22Rv1 (cell line): ENCODE results near the gene SYT9.

Experiments used
- H3K27ac ChIP-seq: fragments of 450-650 bp; 2 replicates; pipeline ENCODE4 v1.5.1; 2017
- ZFX ChIP-seq: fragments of 450-650 bp; IDR thresholded peaks from 2 replicates; pipeline ENCODE4 v1.6.1; 2017; ENCODE audit warnings: antibody characterized with exemption, borderline replicate concordance
- TF ChIP-seq, protein P1 (sequence below): fragments of 450-650 bp; IDR thresholded peaks from 2 replicates; pipeline ENCODE4 v1.5.1; 2017; ENCODE audit warnings: mild to moderate bottlenecking

Gene SYT9

DNA sequence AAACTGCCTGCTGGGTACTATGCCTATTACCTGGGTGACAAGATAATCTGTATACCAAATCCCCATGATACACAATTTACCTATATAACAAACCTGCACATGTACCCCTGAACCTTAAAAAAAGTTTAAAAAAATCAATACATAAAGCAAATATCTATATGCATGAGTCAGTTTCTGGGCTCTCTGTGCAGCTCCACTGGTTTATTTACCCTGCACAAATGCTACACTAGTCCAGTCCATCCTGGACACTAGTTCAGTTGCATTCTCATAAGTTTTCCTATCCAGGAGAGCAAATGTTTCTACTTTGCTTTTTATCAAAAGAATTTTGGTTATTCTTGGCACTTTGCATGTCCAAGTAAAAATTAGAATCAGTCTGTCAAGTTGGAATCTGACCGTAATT is 133.8 kb downstream of the SYT9 start:
- H3K27ac ChIP-seq: no peak overlapping the region
- no peak for TF ChIP-seq ZFX
- TF ChIP-seq, protein P1, sequence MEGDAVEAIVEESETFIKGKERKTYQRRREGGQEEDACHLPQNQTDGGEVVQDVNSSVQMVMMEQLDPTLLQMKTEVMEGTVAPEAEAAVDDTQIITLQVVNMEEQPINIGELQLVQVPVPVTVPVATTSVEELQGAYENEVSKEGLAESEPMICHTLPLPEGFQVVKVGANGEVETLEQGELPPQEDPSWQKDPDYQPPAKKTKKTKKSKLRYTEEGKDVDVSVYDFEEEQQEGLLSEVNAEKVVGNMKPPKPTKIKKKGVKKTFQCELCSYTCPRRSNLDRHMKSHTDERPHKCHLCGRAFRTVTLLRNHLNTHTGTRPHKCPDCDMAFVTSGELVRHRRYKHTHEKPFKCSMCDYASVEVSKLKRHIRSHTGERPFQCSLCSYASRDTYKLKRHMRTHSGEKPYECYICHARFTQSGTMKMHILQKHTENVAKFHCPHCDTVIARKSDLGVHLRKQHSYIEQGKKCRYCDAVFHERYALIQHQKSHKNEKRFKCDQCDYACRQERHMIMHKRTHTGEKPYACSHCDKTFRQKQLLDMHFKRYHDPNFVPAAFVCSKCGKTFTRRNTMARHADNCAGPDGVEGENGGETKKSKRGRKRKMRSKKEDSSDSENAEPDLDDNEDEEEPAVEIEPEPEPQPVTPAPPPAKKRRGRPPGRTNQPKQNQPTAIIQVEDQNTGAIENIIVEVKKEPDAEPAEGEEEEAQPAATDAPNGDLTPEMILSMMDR: no peak

DNA sequence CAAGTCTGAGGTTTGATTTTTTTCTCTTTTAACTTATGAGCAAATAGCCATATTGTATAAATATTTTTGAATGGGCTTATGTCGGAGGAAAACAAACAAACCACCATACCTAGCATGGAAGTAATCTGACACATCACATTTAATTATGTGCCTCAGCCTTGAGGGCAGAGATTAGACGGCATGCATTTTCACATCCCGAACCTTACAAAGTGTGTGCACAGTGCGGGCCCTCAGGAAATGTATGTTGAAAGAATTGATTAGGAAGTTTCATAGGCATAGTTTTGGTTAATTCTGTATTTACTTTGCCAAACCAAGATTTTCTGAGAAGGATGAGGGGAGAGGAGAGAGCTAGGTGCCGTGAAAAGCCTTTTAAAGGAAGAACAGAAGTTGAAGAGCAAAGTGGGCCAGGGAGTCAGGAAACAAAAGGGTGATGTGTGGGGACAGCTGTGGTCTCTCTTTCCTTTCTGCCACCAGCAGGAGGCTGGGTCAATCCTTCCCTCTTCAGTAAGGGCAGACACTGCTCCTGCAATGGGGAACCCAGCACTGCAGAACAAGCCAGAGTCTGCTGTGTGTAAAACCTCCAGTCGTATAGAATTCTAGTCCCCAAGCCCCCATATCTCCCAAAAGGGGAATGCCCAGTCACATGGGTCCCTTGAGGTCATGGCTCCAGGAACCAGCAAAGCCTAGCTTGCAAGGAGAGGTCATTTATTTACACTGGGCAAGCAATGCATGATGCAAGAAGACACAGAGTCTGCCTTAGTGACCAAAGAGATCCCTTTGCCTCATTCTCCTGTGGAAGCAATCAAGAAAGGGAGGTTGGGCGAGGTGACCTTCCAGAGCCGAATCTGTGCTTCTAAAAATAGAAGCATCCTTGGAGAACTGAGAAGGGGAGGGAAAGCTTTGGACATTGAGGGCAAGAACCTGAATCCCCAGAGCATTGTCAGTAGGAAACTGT is 162.5 kb downstream of the SYT9 start:
- no peak overlapping the region for H3K27ac ChIP-seq
- TF ChIP-seq, protein P1: no peak
- TF ChIP-seq ZFX: no peak

DNA sequence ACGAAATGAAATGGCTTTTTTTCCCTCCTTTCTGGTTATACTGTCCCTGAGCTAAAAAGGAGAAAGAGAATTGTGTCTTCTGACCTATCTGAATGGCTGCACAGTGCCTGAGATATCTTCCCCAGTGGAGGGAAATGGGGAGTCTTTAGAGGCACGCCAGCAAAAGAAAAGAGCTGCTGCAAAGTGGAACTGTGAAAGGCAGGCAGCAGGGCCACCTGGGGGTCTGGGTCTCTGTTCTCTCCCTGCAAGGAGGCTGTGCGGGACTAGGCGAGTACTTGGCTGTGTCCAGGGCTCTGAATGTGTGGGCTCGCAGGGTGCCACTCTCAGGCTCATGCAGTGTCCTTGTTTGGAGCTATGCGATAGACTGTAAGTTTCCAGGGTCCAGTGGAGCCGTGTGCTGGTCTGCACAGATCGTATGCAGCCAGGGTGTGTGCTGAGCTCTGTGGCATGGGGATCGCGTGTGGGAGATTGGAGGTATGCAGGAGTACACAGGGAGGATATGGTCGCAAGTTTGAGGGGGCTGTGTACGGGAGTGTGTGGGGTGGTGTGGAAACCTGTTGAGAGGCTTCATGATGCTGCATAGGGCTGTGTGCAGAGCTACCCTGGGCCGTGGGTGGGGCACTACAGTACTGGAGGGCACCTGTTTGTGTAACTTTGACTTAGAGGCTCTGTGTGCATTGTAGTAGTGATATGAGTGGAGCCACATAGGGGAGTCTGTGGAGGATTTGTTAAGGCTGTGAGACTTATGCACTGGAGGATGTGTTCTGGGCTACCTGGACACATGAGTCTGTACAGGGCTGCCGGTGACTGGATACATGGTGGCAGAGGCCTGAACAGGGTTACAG is 163.5 kb downstream of the SYT9 start:
- no peak for TF ChIP-seq ZFX
- TF ChIP-seq, protein P1: no peak
- H3K27ac ChIP-seq: no peak overlapping the region

DNA sequence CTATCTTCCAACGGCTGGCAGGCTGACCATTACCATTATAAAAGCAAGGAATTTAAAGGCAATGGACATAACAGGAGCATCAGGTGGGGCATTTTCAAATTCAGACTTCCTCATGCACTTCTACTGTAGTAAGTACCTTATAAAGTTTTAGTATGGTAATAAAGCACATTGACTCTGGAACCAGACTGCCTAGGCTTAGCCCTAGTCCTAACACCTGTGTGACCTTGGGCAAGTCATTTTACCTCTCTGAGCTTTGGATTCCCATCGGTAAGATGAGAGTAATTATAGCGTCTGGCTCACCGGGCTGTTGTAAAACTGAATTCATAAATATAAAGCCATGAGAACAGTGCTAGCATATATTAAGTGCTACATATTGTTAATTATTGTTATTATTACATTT is 164.4 kb downstream of the SYT9 start:
- TF ChIP-seq, protein P1: no peak
- TF ChIP-seq ZFX: no peak
- no peak overlapping the region for H3K27ac ChIP-seq

DNA sequence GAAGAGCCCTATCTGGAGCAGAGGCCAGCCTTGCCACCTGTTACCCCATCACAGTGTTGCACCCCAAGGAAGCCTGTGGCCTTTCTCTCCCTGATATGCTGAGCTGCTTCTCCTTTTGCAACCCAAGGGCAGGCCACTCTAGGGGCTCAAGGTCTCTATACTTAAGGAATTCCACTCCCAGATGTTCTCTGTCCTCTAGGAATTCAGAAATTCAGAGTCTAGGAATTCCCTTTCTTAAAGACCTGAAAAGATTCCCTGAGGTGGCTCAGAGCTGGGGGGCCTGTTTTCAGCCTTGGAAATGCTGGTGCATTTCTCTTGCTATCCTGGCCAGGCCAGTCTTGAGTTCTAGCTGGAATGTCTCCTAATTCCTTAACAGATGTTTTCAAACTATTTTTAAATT is 165.6 kb downstream of the SYT9 start:
- no peak for TF ChIP-seq ZFX
- TF ChIP-seq, protein P1: no peak
- H3K27ac ChIP-seq: no peak overlapping the region

DNA sequence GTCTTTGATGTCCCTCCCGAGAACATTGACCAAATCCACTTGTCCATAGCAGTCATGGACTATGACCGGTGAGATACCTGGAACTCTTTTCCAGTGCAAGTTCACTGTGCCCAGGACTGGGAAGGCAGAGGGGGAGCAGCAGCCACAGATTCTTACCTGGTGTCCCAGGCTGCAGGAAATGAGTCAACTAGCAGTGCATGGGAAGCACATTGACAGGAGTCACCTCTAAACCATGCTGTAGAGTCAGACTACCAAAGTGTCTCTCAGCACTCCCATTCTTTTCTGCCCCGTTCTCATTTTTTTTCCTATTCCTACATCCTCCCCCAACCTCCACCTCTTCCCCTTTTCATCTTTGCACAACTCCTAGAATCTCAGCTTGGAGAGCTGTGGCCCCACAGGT is 166.4 kb downstream of the SYT9 start:
- H3K27ac ChIP-seq: no peak overlapping the region
- TF ChIP-seq ZFX: no peak

DNA sequence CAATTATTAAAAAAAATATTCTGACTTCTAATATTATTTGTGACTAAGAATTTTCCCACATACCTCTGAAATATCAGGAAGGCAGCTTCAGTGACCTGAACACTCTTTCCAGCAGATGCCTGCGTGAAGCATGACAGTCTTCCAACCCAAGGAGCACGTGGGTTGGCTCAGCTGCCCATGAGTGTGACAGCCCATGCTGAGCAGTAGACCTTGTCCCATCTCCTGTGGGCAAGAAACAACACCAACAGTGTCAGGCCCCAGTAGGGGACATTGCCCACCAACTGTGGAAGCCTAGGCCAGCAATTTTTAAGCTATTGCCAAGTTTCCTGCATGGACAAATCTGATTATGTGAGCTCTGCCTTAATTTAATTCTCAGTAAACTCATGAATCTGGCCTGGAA is 167.2 kb downstream of the SYT9 start:
- TF ChIP-seq ZFX: no peak
- TF ChIP-seq, protein P1: no peak
- H3K27ac ChIP-seq: no peak overlapping the region
